Femur (tissue), 1 donor: Measurements from ENCODE around the gene RIN1.
"Not testable (repeated sequence)": the region's sequence is repeated elsewhere in the genome, so short reads cannot be mapped to it uniquely, and the experiment has no call there.

Experiments used
- DNase-seq: peaks from one replicate; pipeline ENCODE4 v3.0.0-alpha.2; 2017

RIN1 gene

GRCh38 chr11:66360406-66361073, 24.3 kb upstream of the RIN1 start:
- DNase-seq, result no peak

GRCh38 chr11:66359662-66360087, 23.4 kb upstream of the RIN1 start:
- DNase-seq, result no peak

GRCh38 chr11:66350560-66351235, 14.5 kb upstream of the RIN1 start:
- DNase-seq, result not testable (repeated sequence)

GRCh38 chr11:66349084-66349386, 12.8 kb upstream of the RIN1 start:
- DNase-seq, result peak; percentile 16

- peak; percentile 92 for DNase-seq
Observed at GRCh38 chr11:66347425-66348276, 11.4 kb upstream of the RIN1 start, which contains the start of gene B4GAT1. B4GAT1 (minus strand) TSS chr11:66347629; CDS start chr11:66347545, 84 bp downstream.

- no peak for DNase-seq
Observed at GRCh38 chr11:66346476-66347424, 10.5 kb upstream of the RIN1 start.

- no peak for DNase-seq
Observed at GRCh38 chr11:66345316-66345649, 9.0 kb upstream of the RIN1 start.

GRCh38 chr11:66344550-66345315, 8.5 kb upstream of the RIN1 start, which contains the start of gene BRMS1:
BRMS1 (minus strand) TSS chr11:66345104; CDS start chr11:66342234, 2,870 bp downstream.
- DNase-seq, result peak; percentile 98

GRCh38 chr11:66343176-66343575, 6.9 kb upstream of the RIN1 start:
- no peak for DNase-seq

GRCh38 chr11:66341502-66342126, 5.4 kb upstream of the RIN1 start:
- no peak for DNase-seq

GRCh38 chr11:66340596-66341501, 4.6 kb upstream of the RIN1 start:
- no peak for DNase-seq

GRCh38 chr11:66339686-66340483, 3.7 kb upstream of the RIN1 start:
- no peak for DNase-seq

GRCh38 chr11:66339162-66339675, 3.0 kb upstream of the RIN1 start:
- DNase-seq, result no peak

GRCh38 chr11:66338276-66339161, 2.3 kb upstream of the RIN1 start:
- no peak for DNase-seq

- no peak for DNase-seq
Observed at GRCh38 chr11:66337103-66337899, 1.1 kb upstream of the RIN1 start.

- peak; percentile 64 for DNase-seq
Observed at GRCh38 chr11:66335531-66336233, 552 bp downstream of the RIN1 start.
